T-helper 2 cell treated with Interferon-gamma antibody and Interleukin-4, amounts not matched to agents 100 ng/mL and 5 ng/mL, for 36 hours (primary cell): ENCODE results near the gene SAMD4B. TPM values are rescaled to one million over a fixed set of nuclear protein-coding genes. Genes with fewer than 3 reads are reported as not detected.

Experiments used
- intact Hi-C: fragments of 100-400 bp; cut with micrococcal nuclease; formaldehyde crosslinking; loops from one replicate; pipeline ENCODE4 v1.15.1; 2023
- total RNA-seq: library from RNA; stranded (reverse); gene quantifications from 2 replicates; pipeline ENCODE4 v1.2.3, GENCODE V29; 2022

Gene SAMD4B
- total RNA-seq, 1 donor from 2014 or later, result 46.1 TPM

- intact Hi-C loops, result no loop called here
These were observed 44.3 kb downstream of the SAMD4B start for GRCh38 chr19:39386557-39386956.

- intact Hi-C loops, result no loop called here
These were observed 46.4 kb downstream of the SAMD4B start for GRCh38 chr19:39388657-39389056.

- intact Hi-C loops, result no loop called here
These were observed 47.6 kb downstream of the SAMD4B start for GRCh38 chr19:39389631-39390414.

GRCh38 chr19:39390451-39390750 is 48.2 kb downstream of the SAMD4B start:
- intact Hi-C loops, result no loop called here

GRCh38 chr19:39390751-39391437 is 48.7 kb downstream of the SAMD4B start, which contains the start of the genes MED29 and PAF1:
Gene MED29, plus strand, starts transcription at chr19:39391378. Its CDS starts 45 bp downstream, at chr19:39391423.
Gene PAF1, minus strand, starts transcription at chr19:39391106. Its CDS starts 242 bp downstream, at chr19:39390864.
- intact Hi-C loops, result loop anchor here (1.0 kb wide), 5 partner anchors 21 to 89 kb away; partner anchors contain the start of genes PLEKHG2, SAMD4B and TIMM50

GRCh38 chr19:39397360-39398296 is 55.4 kb downstream of the SAMD4B start:
- intact Hi-C loops, result loop anchor here (1.0 to 5.0 kb wide), 2 partner anchors 15 to 135 kb away; partner anchors contain the start of genes EID2B and PLEKHG2

- intact Hi-C loops, result loop anchor here (5.0 kb wide), 1 partner anchor 134 kb away; the partner anchor contains the start of gene EID2B
These were observed 56.2 kb downstream of the SAMD4B start for GRCh38 chr19:39398297-39398864.

- intact Hi-C loops, result loop anchor here (5.0 kb wide), 1 partner anchor 133 kb away; the partner anchor contains the start of gene EID2B
These were observed 57.4 kb downstream of the SAMD4B start for GRCh38 chr19:39399668-39400050.

GRCh38 chr19:39400061-39400460 is 57.8 kb downstream of the SAMD4B start:
- intact Hi-C loops, result no loop called here

GRCh38 chr19:39401070-39401548 is 58.9 kb downstream of the SAMD4B start:
- intact Hi-C loops, result loop anchor here (1.0 kb wide), 1 partner anchor 11 kb away; the partner anchor contains the start of gene PLEKHG2

GRCh38 chr19:39401549-39402345 is 59.5 kb downstream of the SAMD4B start:
- intact Hi-C loops, result loop anchor here (1.0 kb wide), 1 partner anchor 11 kb away; the partner anchor contains the start of gene PLEKHG2

GRCh38 chr19:39402346-39403300 is 60.4 kb downstream of the SAMD4B start:
- intact Hi-C loops, result no loop called here

GRCh38 chr19:39403331-39404312 is 61.4 kb downstream of the SAMD4B start:
- intact Hi-C loops, result no loop called here

GRCh38 chr19:39405261-39405957 is 63.2 kb downstream of the SAMD4B start:
- intact Hi-C loops, result no loop called here

- intact Hi-C loops, result no loop called here
These were observed 63.9 kb downstream of the SAMD4B start for GRCh38 chr19:39405958-39406655.
